CD4-positive, alpha-beta memory T cell (primary cell): ENCODE measurements around the gene NDUFAF8. TPM values are rescaled to one million over a fixed set of nuclear protein-coding genes. Genes with fewer than 3 reads are reported as not detected.

ENCODE experiments used
- CTCF ChIA-PET: fragments of 350-600 bp; sonication (Branson Sonifier 250); formaldehyde crosslinking; loops from one replicate; lab custom pipeline; 2021; ENCODE audit warnings: inconsistent platforms; ENCODE audit not compliant: partially characterized antibody; lab: Charles Lee
- POLR2A ChIA-PET: fragments of 350-600 bp; sonication (Branson Sonifier 250); formaldehyde crosslinking; loops from one replicate; lab custom pipeline; 2021; ENCODE audit not compliant: partially characterized antibody; lab: Charles Lee
- DNase-seq, 5 donors: peaks; one replicate each; pipeline versions ENCODE4 v3.0.0 to v3.0.0-alpha.2; 2020 to 2022; ENCODE audit warnings: mixed read lengths in 1 of 5
- H3K27ac ChIP-seq: one replicate; pipeline ENCODE4 v1.7.0; 2013; ENCODE audit warnings: low read depth, low read length
- H3K27me3 ChIP-seq: 2 replicates; pipeline ENCODE4 v1.7.0; 2013; ENCODE audit warnings: mild to moderate bottlenecking, low read length, moderate library complexity; ENCODE audit not compliant: insufficient read depth
- H3K36me3 ChIP-seq: 2 replicates; pipeline ENCODE4 v1.7.0; 2013; ENCODE audit warnings: mild to moderate bottlenecking, low read length, moderate library complexity; ENCODE audit not compliant: insufficient read depth
- H3K4me1 ChIP-seq: 2 replicates; pipeline ENCODE4 v1.7.0; 2013; ENCODE audit warnings: mild to moderate bottlenecking, low read length, moderate library complexity; ENCODE audit not compliant: insufficient read depth
- H3K4me3 ChIP-seq, 2 donors: one replicate each; pipeline ENCODE4 v1.7.0; 2013; ENCODE audit warnings: low read length in 2 of 2, mild to moderate bottlenecking in 1 of 2
- H3K9me3 ChIP-seq, 2 donors: one replicate each; pipeline ENCODE4 v1.7.0; 2013; ENCODE audit warnings: low read length in 2 of 2, control low read depth in 1 of 2; ENCODE audit not compliant: control insufficient read depth in 1 of 2
- H3K27ac Mint-ChIP-seq, 7 donors: one replicate each; pipeline ENCODE4 v1.8.0; 2020 to 2021; ENCODE audit warnings: mixed read lengths in 7 of 7, mild to moderate bottlenecking in 6 of 7, inconsistent platforms in 3 of 7, moderate library complexity in 3 of 7
- H3K27me3 Mint-ChIP-seq, 2 donors: one replicate each; pipeline ENCODE4 v1.8.0; 2020 to 2021; ENCODE audit warnings: mixed read lengths in 2 of 2
- H3K36me3 Mint-ChIP-seq, 2 donors: one replicate each; pipeline ENCODE4 v1.8.0; 2020 to 2021; ENCODE audit warnings: mixed read lengths in 2 of 2, inconsistent platforms in 1 of 2, mild to moderate bottlenecking in 1 of 2
- H3K4me1 Mint-ChIP-seq, 4 donors: one replicate each; pipeline ENCODE4 v1.8.0; 2020 to 2021; ENCODE audit warnings: mixed read lengths in 4 of 4, mild to moderate bottlenecking in 1 of 4
- H3K4me3 Mint-ChIP-seq, 8 donors: one replicate each; pipeline ENCODE4 v1.8.0; 2020 to 2021; ENCODE audit warnings: mixed read lengths in 8 of 8, mild to moderate bottlenecking in 7 of 8, moderate library complexity in 6 of 8, inconsistent platforms in 3 of 8
- H3K9me3 Mint-ChIP-seq, 8 donors: one replicate each; pipeline ENCODE4 v1.8.0; 2020 to 2021; ENCODE audit warnings: mixed read lengths in 8 of 8, mild to moderate bottlenecking in 5 of 8, inconsistent platforms in 3 of 8, moderate library complexity in 1 of 8
- intact Hi-C: fragments of 100-400 bp; cut with micrococcal nuclease; formaldehyde crosslinking; loops from one replicate; pipeline ENCODE4 v1.15.1; 2023
- polyA plus RNA-seq, 2 donors: library from polyadenylated mRNA; unstranded; fragments of 300-500 nt; fragmentation: Illumina TruSeq; gene quantifications; one replicate each; pipeline ENCODE4 v1.2.3, GENCODE V29; 2021
- total RNA-seq, 2 experiments: library from RNA; stranded (reverse); gene quantifications; one replicate each; pipeline ENCODE4 v1.2.3, GENCODE V29; 2021

Gene NDUFAF8
- total and polyA plus RNA-seq, 4 experiments from 2014 or later, result 40.1 to 78.6 (median 54.8) TPM

- peaks cover 2 to 13% (median 5%) of the 10 kb centered on the region in 4 donors for H3K4me1 Mint-ChIP-seq
- peaks cover 66% of the 10 kb centered on the region for H3K36me3 ChIP-seq
- H3K4me3 ChIP-seq, result no peak overlapping the region
- no peaks in the 10 kb centered on the region for H3K27me3 Mint-ChIP-seq
- POLR2A ChIA-PET, result no interaction called here
- no peak overlapping the region for H3K27ac ChIP-seq
- intact Hi-C loops, result no loop called here
- H3K9me3 Mint-ChIP-seq, result no peaks in the 10 kb centered on the region
- no peak for DNase-seq
- no peaks in the 10 kb centered on the region for H3K9me3 ChIP-seq
- H3K4me1 ChIP-seq, result no peaks in the 10 kb centered on the region
- H3K27ac Mint-ChIP-seq, result peak overlapping the region in 1 of 7 donors; percentile 36
- H3K4me3 Mint-ChIP-seq, result no peak overlapping the region
- H3K27me3 ChIP-seq, result no peaks in the 10 kb centered on the region
- CTCF ChIA-PET, result no interaction called here
- peaks cover 26 to 54% of the 10 kb centered on the region in 2 donors for H3K36me3 Mint-ChIP-seq
Measured at GRCh38 chr17:81276781-81277180, 37.7 kb downstream of the NDUFAF8 start.

- Histone ChIP-seq H3K27me3 (no peaks in the 10 kb centered on the region), H3K4me1 (no peaks in the 10 kb centered on the region), H3K9me3 (no peaks in the 10 kb centered on the region), H3K4me3 (no peak overlapping the region), H3K36me3 (peaks cover 61% of the 10 kb centered on the region), H3K27ac (no peak overlapping the region)
- H3K4me1 Mint-ChIP-seq, result peaks cover 2 to 13% (median 5%) of the 10 kb centered on the region in 4 donors
- H3K4me3 Mint-ChIP-seq, result no peak overlapping the region
- H3K27ac Mint-ChIP-seq, result peak overlapping the region in 1 of 7 donors; percentile 56
- intact Hi-C loops, result no loop called here
- H3K36me3 Mint-ChIP-seq, result peaks cover 26 to 52% of the 10 kb centered on the region in 2 donors
- no peaks in the 10 kb centered on the region for H3K27me3 Mint-ChIP-seq
- POLR2A ChIA-PET, result no interaction called here
- H3K9me3 Mint-ChIP-seq, result no peaks in the 10 kb centered on the region
- CTCF ChIA-PET, result interaction anchor here (0.6 kb wide), 1 partner anchor 10 kb away, joined by 3 read pairs; no protein-coding TSS in a partner anchor
- DNase-seq, result no peak
Measured at GRCh38 chr17:81277421-81277820, 38.3 kb downstream of the NDUFAF8 start.

GRCh38 chr17:81277946-81278693, 39.0 kb downstream of the NDUFAF8 start:
- no peak overlapping the region for H3K4me3 Mint-ChIP-seq
- CTCF ChIA-PET, result interaction anchor here (0.6 kb wide), 1 partner anchor 9 kb away, joined by 3 read pairs; no protein-coding TSS in a partner anchor

GRCh38 chr17:81278831-81279230, 39.7 kb downstream of the NDUFAF8 start:
- peaks cover 16 to 37% of the 10 kb centered on the region in 2 donors for H3K36me3 Mint-ChIP-seq
- intact Hi-C loops, result no loop called here
- POLR2A ChIA-PET, result interaction anchor here (2.2 kb wide), 1 partner anchor 16 kb away, joined by 7 read pairs; the partner anchor contains the start of gene SLC38A10

More at GRCh38 chr17:81277946-81278693, 39.0 kb downstream of the NDUFAF8 start:
- H3K4me1 ChIP-seq, result no peaks in the 10 kb centered on the region
- no peaks in the 10 kb centered on the region for H3K27me3 ChIP-seq
- POLR2A ChIA-PET, result interaction anchor here (2.2 kb wide), 1 partner anchor 17 kb away, joined by 7 read pairs; the partner anchor contains the start of gene SLC38A10
- Mint-ChIP-seq H3K9me3 (no peaks in the 10 kb centered on the region), H3K36me3 (peaks cover 21 to 45% of the 10 kb centered on the region in 2 donors), H3K27me3 (no peaks in the 10 kb centered on the region), H3K4me1 (peaks cover 0 to 6% (median 3%) of the 10 kb centered on the region in 4 donors), H3K27ac (peak overlapping the region in 1 of 7 donors; percentile 56)
- H3K27ac ChIP-seq, result no peak overlapping the region
- peaks cover 55% of the 10 kb centered on the region for H3K36me3 ChIP-seq
- no peak overlapping the region for H3K4me3 ChIP-seq
- no peak for DNase-seq
- intact Hi-C loops, result no loop called here
- no peaks in the 10 kb centered on the region for H3K9me3 ChIP-seq

GRCh38 chr17:81279278-81280275, 40.5 kb downstream of the NDUFAF8 start:
- POLR2A ChIA-PET, result interaction anchor here (2.2 kb wide), 1 partner anchor 16 kb away, joined by 7 read pairs; the partner anchor contains the start of gene SLC38A10
- Mint-ChIP-seq H3K4me3 (no peak overlapping the region), H3K27me3 (no peaks in the 10 kb centered on the region), H3K4me1 (peaks cover 2 to 11% (median 5%) of the 10 kb centered on the region in 4 donors), H3K9me3 (no peaks in the 10 kb centered on the region), H3K27ac (no peak overlapping the region), H3K36me3 (peaks cover 19 to 38% of the 10 kb centered on the region in 2 donors)
- no peaks in the 10 kb centered on the region for H3K9me3 ChIP-seq
- H3K4me1 ChIP-seq, result peaks cover 6% of the 10 kb centered on the region
- H3K27me3 ChIP-seq, result no peaks in the 10 kb centered on the region
- peaks cover 40% of the 10 kb centered on the region for H3K36me3 ChIP-seq
- no peak overlapping the region for H3K4me3 ChIP-seq
- CTCF ChIA-PET, result interaction anchor here (1.0 kb wide), 1 partner anchor 13 kb away, joined by 3 read pairs; no protein-coding TSS in a partner anchor
- intact Hi-C loops, result no loop called here
- no peak for DNase-seq
- no peak overlapping the region for H3K27ac ChIP-seq

More at GRCh38 chr17:81278831-81279230, 39.7 kb downstream of the NDUFAF8 start:
- no peak overlapping the region for H3K4me3 ChIP-seq
- no peaks in the 10 kb centered on the region for H3K27me3 ChIP-seq
- H3K27me3 Mint-ChIP-seq, result no peaks in the 10 kb centered on the region
- peaks cover 0 to 6% (median 3%) of the 10 kb centered on the region in 4 donors for H3K4me1 Mint-ChIP-seq
- DNase-seq, result no peak
- H3K4me1 ChIP-seq, result no peaks in the 10 kb centered on the region
- H3K36me3 ChIP-seq, result peaks cover 47% of the 10 kb centered on the region
- no peaks in the 10 kb centered on the region for H3K9me3 ChIP-seq
- no peaks in the 10 kb centered on the region for H3K9me3 Mint-ChIP-seq
- CTCF ChIA-PET, result no interaction called here
- no peak overlapping the region for H3K27ac ChIP-seq
- H3K4me3 Mint-ChIP-seq, result no peak overlapping the region
- no peak overlapping the region for H3K27ac Mint-ChIP-seq

- Mint-ChIP-seq H3K4me1 (peaks cover 6 to 21% (median 14%) of the 10 kb centered on the region in 4 donors), H3K36me3 (peaks cover 16 to 45% of the 10 kb centered on the region in 2 donors), H3K9me3 (no peaks in the 10 kb centered on the region), H3K27me3 (no peaks in the 10 kb centered on the region), H3K4me3 (no peak overlapping the region), H3K27ac (peak overlapping the region in 1 of 7 donors; percentile 23)
- no peak for DNase-seq
- peaks cover 13% of the 10 kb centered on the region for H3K4me1 ChIP-seq
- ChIA-PET CTCF (interaction anchor here (1.0 kb wide), 1 partner anchor 12 kb away, joined by 3 read pairs; no protein-coding TSS in a partner anchor), POLR2A (no interaction called here)
- H3K36me3 ChIP-seq, result peaks cover 33% of the 10 kb centered on the region
- H3K4me3 ChIP-seq, result no peak overlapping the region
- intact Hi-C loops, result no loop called here
- no peak overlapping the region for H3K27ac ChIP-seq
- H3K27me3 ChIP-seq, result no peaks in the 10 kb centered on the region
- no peaks in the 10 kb centered on the region for H3K9me3 ChIP-seq
Measured at GRCh38 chr17:81280571-81280970, 41.5 kb downstream of the NDUFAF8 start.
